HG03521 (cell line): ENCODE data around the gene MDFI.

Source experiments
- ATAC-seq: cut with Tn5 transposase; IDR thresholded peaks from one replicate; pipeline ENCODE4 v1.9.1; 2021; ENCODE audit warnings: mild to moderate bottlenecking, moderate library complexity; ENCODE audit not compliant: unreplicated experiment

MDFI gene

DNA sequence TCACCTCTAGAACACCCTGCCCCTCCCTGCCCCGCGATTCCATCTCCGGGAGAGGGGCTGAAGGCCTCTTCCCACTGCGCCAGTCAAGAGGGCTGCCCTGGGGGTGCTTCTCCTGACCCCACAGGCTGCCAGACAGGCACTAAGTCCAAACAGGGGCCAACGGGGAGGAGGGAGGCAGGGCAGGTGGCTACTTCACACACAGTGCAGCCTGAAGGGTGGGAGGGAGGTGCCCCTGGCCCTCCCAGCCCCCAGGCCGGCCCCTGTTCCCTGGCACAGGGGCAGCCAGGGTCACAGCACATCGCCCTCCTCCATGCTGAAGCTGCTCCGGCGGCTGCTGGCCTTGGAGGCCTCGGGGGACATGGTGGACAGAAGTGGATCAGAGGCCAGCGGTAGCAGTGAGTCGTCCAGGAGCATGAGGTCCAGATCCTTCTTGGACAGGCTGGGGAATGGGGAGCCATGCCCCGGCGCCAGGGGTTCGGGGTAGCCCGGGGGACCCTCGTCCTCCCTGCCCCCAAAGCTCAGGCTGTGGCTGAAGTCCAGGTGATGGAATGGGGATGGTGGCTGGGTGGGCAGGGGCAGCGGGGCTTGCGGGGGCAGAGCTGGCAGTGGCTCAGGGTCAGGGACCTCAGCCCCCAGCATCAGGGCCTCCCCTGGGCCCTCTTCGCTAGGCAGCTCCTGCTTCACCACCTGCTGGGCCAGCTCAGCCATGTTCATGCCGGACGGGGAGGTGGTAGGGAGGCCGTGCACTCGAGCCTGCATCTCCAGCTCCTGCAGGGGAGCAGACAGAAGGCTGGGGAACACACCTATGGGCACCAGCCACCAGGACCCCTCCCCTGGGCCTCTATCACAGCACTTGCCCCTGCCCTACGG is 46.3 kb downstream of the MDFI start:
- no peak for ATAC-seq

DNA sequence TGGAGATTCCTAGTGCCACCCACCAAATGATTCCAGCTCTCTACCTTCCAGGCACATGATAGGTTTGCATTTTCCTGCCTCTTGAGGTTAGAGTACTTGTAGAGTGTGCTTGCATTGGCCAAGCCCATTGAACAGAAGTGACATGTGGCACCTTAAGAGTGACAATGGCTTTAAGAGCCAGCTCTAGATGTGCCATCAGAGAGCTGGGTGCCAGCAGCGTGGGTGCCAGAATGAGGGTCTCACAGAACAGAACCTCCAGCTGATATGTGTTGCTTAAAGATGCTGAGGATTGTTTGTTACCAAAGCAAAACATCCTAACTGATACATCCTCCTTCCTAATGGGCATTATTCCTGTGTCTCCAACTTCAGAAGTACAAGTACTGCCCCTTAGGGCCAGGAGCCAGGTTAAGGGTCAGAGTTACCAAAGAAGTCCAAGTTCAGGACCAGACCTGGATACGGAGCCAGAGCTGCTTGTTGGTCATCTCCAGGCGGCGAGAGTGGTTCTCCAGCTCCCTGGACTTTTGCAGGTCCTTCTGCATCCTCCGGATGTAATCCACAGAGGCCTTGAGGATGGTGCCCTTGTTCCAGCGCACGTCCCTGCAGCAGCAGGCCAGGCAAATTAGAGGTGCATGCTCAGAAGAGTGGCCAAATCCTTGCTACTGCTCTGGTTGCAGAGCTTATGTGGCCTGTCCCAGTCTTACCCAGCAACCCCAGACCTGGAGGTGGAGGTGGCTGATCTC is 47.5 kb downstream of the MDFI start:
- no peak for ATAC-seq

DNA sequence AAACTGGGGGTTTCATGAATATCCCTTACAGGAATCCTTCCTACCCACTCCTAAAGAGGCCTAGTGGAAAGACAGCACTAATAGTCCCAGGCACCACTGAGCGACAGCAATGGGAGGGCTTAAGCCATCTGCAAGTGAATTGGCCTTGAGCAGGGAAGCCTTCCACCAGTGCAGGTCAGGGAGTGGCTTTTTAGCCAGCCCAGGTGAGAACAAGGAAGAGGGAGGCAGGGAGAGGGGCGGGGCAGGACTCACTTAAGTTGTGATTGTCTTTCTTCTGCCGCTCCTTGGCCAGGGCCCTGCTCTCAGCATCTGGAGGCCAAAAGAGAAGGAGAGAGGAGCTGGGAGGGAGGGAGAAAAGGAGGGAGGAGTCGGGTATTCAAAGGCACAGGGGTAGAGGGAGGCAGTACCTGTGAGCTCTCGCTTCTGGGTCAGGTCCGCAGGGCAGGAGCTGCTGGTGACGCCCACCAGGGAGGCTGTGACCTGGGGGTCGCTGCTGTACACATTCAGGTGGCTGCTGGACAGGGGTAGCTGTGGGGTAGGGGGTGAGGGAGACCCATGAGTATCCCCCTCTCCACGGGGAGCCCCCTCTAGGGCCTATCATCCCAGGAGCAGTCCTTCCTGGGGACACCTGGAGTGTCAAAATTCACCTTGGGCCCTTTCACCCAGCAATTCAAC is 49.4 kb downstream of the MDFI start:
- no peak for ATAC-seq

DNA sequence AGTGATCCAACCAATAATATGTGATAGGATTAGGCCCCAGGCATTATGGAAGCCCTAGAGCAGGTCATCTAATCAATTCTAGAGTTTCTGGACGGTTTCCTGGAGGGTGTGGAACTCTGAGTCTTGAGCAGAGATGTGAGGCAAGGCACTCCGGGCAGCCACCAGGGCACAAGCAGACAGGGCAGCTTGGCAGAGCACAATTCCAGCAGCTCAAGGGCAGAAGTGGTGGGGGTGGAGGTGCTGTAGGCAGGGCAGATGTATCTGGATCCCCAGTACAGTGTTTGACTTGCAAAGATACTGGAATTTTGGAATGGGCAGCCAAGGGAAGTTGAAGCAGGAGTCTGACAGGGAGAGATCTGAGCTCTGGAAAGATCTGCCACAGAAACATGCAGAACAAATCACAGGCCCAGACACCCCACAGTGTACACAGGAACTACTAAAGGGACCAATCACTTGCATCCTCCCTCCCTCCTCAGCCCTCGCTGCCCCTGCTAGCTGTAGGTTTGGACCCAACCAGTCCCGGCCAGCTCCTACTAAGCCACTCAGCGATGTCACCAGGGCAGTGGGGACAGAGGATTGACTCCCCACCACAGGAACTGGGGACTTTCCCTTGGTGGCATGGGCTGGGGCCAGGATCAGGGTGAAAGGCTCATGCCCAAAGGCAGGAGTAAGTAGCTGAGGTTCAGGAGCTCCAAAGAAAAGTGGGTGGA is 50.1 kb downstream of the MDFI start:
- no peak for ATAC-seq

DNA sequence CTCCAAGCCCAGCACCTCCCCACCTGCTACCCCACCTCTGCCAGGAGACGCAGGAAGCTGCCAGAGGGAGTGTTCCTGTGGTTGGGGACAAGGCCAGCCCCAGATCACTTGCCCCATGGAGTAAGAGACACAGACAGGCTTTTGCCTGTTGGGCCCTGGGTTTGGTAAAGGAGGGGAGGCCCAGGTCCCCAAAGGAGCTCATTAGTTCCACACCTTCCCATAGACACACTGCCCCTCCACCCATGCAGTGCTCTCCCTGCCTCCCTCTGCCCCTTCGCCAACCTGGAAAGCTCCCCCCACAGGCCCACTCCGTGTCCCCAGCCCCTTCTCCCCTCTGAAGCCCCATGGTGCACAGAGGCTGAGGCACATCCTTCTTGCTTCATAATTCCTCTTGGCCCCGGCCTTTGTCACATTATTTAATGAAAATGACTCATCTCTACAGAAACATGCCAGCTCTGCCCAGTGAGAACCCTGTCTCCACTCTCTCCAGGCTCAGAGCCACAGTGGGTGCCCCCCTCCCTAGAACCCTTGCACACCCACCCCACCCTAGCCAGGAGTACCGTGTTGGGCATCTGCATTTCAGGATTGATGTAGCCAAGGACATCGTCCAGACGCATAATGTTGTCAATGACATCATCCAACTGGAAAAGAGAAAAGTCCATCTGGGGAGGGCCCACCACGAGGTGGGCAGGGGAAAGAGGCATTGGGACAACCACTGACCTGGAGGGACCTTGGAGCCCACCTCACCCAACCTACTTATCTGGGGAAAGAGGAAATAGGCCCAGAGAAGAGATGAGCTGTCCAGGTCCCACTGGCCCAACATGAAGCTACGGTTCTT is 51.1 kb downstream of the MDFI start:
- no peak for ATAC-seq

DNA sequence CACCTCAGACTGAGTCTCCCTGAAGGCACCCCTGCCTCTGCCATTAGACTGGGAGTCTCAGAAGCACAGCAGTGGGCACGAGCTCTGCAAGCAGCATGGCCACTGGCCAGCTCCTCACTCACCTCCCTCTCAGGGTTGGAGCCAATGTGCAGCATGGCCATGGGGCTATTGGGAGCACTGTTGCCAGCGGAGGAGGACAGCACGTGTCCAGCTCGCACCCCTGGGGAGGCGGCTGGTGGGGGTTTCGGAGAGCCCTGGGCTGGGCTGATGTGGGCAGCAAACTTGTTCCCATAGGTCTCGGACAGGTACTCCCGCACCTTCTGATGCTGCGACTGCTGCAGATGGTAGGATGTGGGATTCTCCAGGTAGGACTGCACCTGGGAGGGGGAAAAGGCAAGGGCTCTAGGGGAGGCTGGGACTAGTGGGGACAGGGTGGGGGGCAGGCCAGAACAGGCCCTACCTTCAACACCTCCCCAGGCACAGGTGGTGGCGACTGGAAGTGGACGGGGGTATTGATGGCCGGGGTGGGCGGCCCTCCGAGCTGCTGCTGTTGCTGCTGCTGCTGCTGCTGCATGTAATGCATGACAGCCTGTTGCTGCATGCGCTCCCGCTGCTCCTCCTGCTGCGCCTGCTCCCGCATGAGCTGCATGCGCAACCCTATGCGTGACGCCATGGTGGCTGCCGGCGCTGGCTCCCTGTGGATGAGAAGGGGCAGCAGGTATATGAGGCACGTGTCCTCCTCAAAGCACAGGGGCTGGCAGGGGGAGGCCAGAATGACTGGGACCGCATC is 52.5 kb downstream of the MDFI start:
- ATAC-seq: no peak

DNA sequence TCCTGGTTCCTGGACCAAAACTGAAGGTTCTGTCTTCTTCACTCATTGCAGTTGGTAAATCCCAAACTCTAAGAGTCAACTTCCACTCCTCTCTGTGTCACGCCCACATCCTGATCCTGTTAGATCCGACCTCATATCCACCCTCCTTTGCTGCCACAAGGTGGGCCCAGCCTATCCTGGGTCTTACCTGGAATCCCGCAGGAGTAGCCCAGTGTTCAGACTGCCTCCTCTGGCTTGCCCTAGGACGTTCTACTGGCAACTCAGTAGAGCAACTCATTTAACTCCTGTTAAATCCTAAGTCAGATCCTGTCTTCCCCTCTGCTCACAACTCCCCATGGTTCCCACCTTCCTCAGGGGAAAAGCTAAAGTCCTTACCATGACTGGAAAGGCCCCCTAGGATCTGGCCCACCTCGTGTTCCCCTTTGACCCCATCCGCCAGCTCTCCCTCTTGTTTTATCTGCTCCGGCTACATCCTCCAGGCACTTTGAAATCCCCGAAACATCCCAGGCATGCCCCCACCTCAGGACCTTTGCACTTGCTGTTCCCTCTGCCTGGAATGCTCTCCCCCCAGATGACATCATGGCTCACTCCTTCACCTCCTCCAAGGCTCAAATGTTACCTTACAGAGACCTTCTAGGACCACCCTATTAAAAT is 53.3 kb downstream of the MDFI start:
- ATAC-seq: no peak

DNA sequence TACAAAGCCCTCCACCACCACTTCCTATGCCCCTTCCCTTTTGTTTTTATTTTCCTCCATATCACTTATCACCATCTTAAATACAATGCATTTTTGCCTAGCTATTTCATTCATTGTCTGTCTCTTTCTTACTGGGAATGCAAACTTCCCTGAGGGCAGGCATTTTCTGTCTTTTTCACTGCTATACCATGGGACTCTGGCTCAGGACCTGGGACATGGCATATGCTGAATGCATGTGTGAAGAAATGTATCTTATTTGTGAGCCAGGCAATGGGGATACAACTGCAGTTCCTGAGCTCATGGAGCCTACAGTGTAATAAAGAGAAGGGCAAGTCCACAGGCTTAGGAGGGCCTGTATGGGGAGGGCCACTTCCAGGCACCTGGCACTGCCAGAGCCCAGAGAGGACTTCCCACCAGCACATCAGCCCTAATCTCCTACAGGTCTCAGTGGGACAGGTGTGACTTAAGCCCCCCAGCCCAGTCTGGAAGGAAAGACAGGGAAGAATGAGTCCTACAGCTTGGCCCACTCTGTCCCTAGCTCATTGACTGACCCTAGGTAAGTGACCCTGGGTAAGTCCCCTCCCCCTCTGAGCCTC is 53.9 kb downstream of the MDFI start:
- ATAC-seq: no peak

DNA sequence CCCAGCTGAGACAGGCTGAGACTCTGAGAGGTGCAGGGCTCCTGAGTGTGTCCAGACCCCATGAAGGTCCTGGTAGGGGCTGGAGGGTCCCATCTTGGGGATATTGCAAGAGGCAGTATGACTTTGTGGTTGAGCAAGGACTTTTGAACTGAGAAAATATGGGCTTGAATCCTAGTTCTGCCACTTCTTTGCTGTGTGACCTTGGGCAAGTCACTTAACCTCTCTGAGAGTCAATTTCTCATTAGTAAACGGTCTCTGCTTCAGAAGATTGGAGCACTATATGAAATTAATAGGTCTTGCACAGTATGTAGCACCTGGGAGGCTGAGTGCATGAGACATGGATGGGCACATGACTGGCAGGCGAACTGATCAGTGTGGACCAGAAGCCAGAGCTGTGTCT is 54.5 kb downstream of the MDFI start:
- no peak for ATAC-seq

DNA sequence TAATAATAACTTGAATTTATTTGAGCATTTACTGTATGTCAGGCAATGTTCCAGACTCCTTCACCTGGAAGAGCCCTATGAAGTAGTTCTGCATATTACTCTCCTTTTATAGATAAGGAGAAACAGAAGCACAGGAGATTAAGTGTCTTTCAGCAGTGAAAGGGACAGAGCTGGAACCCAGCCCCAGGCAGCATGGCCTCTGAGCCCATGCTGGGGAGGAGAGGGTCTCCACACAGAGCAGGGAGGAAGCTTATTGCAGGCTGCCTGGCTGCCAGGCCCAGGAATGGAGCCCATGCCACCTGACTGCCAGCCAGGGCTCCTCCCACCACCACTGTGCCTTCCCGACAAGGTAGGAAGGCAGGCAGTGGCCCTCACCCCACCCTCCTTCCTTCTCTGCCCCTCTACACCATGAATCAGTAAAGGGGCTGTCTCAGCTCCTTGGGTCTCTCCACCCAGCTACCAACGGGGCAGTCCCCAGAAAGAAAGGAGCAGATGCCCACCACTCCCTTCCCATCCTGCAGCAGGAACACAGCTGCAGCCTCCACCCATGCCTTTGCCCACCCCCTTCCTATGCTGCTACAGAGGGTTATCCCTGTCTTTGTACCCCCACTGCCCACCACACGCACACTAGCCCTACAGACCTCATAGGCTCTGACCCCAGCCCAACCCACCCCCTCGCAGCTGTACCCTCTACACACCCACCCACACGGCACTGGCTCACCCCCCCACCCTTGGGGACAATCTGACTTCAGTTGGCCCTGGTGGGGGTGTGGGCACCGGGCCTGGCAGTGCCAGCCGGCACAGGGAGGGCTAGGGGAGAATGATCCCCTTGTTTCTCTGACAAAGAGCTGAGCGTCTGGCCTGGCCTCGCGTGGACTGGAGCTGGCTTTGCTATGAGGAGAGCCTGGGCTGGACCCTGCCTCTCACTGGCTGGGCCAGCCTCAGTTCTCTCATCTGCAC is 55.3 kb downstream of the MDFI start:
- no peak for ATAC-seq

DNA sequence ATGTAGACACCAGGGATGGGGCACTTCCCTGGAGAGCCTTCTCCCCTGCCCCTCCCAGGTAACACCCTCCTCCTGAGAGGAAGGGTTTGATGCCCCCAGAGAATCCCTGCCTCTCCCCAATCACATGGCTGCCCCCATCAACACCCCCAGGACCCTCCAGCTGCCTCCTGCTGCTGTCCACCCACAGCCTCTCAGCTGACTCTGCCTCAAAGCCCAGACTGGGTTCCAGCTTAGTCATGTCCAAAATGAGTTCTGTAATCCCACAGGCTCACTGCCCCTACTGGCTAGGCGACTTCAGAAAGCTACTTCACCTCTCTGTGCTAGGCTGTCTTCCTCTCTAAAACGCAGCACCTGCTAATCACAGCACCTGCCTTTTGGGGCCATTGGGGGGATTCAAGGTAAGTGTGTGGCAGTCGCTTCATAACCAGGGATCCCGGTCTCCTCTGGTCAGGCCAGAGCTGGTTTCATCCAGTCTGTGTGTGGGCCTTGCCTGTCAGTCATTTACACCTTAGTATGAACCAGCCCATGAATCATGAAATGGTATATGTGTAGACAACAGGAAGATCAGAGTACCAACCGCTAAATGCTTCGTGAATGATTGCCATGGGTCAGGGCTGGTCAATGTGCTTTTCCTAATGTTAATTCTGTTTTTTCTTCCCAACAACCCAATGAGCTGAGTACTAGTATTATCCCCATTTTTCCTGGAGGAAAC is 56.7 kb downstream of the MDFI start:
- no peak for ATAC-seq

DNA sequence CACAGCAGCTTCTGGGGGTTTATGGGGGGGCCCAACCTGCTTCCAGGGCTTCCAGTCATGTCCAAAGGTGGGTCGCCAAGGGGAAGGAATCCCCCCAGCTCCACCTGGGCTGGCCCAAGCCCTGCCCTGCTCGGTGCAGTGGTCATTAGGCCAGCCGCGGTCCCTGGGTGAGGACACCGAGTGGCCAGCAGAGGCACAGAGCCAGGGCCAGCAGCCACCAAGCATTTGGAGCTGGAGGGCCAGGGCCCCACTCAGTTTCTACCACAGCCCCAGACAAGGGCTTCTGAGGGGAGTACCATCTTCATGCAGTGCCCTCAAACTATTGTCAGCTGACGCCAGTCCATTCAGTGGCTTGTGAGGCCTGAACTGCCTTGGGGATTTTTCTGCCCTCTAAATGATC is 57.6 kb downstream of the MDFI start:
- no peak for ATAC-seq

DNA sequence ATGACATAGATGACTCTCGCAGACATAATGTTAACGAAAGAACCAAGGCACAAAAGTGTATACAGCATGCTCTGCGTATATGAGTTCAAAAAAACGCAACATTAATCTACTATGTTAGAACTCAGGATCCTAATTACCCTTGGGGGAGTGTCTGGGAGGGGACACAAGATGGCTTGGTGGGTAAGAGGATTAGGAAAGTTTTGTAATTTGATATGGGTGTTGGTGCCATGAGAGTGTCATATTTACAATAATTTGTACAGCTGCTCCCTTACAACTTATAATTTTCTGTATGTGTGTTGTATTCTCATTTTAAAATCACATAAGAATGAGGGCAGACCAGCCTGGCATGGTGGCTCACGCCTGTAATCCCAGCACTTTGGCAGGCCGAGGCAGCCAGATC is 58.5 kb downstream of the MDFI start:
- ATAC-seq: no peak

DNA sequence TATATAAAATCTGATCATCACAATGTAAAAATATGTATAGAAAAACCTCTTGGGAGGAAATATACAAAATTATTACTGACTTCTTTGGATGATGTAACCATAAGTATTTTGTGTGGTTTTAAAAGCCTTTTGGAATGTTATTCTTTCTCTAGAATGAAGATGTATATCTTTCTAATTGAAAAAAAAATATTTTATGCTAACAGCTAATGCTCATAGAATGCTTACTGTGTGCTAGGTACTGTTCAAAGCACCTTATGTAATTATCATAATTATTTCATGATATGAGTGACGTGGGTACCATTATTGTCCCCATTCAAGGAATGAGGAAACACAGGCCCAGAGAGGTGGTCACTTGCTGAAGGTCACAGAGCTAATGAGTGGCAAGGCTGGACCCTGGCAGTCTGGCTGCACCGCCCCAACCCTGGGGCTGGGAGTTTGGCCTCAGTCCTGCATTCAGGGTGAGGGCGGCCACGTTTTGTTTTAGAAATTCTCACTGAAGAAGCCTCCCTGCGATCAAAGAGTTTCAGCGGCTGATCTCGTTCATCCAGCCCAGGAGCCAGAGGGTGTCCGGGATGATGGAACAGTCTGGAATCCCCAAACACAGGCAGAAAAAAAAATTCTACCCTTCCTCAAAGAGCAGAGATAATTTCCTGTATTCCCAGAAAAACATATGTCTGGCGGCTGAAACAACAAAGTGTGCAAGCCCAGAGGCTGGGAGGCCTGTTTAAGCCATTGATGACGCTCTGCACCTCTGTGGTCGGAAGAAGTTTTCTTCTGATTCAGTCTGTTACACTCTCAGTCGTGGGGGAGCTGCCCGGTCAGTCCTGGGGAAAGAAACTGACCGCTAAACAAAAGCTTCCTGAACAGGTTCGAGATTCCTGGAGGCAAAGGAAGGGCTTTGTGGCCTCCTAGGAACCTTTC is 59.9 kb downstream of the MDFI start:
- no peak for ATAC-seq

DNA sequence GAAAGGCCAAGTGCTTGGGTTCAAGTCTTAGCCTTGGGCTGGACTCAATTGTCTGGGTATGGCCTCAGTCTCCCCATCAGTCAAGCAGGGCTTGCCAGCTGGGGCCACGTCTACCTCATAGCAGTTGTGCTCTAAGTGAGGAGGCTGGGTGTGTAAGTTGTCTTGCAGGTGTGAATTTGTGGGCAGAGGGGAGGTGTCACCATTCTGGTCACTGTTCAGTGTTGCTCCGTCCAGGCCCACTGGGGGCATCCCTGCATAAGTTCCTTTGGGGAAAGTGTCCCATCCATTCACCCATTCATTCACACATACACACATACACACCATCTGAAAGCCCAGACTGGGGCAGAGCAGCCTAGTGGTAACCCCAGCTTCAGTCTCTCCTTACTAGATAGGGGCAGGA is 60.8 kb downstream of the MDFI start:
- no peak for ATAC-seq
